ENCODE data around the gene IVNS1ABP. TPM values are rescaled to one million over a fixed set of nuclear protein-coding genes. Genes with fewer than 3 reads are reported as not detected.

IVNS1ABP gene
- total and polyA plus RNA-seq, 2 of the 13 experiments (the other 11 are each of a cell fraction or from before 2014, with no cell fraction given) = 49.1 to 51.7 TPM

DNA sequence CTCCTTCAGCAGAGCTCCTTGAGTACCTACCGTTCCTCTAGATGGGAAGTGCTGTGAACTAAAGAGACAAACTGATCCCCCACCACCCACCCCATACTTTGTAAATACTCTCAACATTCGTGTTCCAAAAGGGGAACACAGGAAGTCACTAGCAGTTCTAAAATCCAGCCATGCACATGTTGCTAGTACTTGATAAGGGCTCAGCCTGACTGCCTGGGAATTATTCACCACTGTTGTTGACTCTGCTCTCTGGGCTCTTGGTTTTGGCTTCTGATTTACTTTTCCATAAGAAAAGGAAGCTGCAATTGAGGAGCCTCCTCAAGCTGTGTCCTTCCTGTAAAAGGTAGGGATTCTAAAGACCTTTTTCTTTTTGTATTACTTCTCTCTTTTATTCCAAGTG lies 67.5 kb downstream of the IVNS1ABP start:
- ATAC-seq (no peak), FAIRE-seq (no peak), DNase-seq (ENCODE audit: low spot score) (no peak)
- ChIA-PET CTCF (ENCODE audit: low intra/inter-chr PET ratio, low total read pairs) (no interaction called here), POLR2A (no interaction called here)
- no TSS peak for BruUV-seq (replicated peaks)
- intact Hi-C loops (cut with micrococcal nuclease; ENCODE audit: unreplicated experiment) = no loop called here
- H3K27ac ChIP-seq (ENCODE audit: extremely low read length, insufficient read depth, low read length) = no peak overlapping the region
- H4K20me1 ChIP-seq (ENCODE audit: insufficient read depth, low read length) = no peaks in the 10 kb centered on the region
- WGBS (ENCODE audit: low lambda C conversion rate) = 70% methylated on average over 2 of the region's 2 CpGs
- H3K4me2 ChIP-seq (ENCODE audit: low read depth, low read length) = no peak overlapping the region
- no peaks in the 10 kb centered on the region for H3K79me2 ChIP-seq (ENCODE audit: insufficient read depth, low read length)
- no peak overlapping the region for H2AFZ ChIP-seq (ENCODE audit: low read length)
- no peak overlapping the region for H3K9ac ChIP-seq (ENCODE audit: insufficient read depth, low read depth, low read length)
- H3K4me1 ChIP-seq (ENCODE audit: insufficient read depth, low read length) = no peaks in the 10 kb centered on the region
- no peak overlapping the region for H3K4me3 ChIP-seq (replicated peaks in 1 of 3; ENCODE audit: insufficient read depth in 1 of 3, low read depth in 2 of 3, low read length in 3 of 3)
- no peaks in the 10 kb centered on the region for H3K36me3 ChIP-seq (replicated peaks in 1 of 2; ENCODE audit: control insufficient read depth in 1 of 2, insufficient read depth in 2 of 2, low read length in 2 of 2)
- no peaks in the 10 kb centered on the region for H3K9me3 ChIP-seq (ENCODE audit: low read length)
- TF ChIP-seq JUN (CRISPR knock-in tag; IDR thresholded peaks at IDR 0.05) = no peak
- no peak for TF ChIP-seq NFE2 (CRISPR knock-in tag; IDR thresholded peaks at IDR 0.05)
- no peak for TF ChIP-seq HMG20B (CRISPR knock-in tag; conservative IDR thresholded peaks at IDR 0.05)
- no peak for TF ChIP-seq HNF4A (CRISPR knock-in tag; IDR thresholded peaks at IDR 0.05)
- no peak for TF ChIP-seq HNF4G (IDR thresholded peaks at IDR 0.05; ENCODE audit: borderline replicate concordance, low read depth, low read length)
- no peak for TF ChIP-seq HNF4G (CRISPR knock-in tag; IDR thresholded peaks at IDR 0.05; ENCODE audit: borderline replicate concordance, low read depth)
- no peak for TF ChIP-seq RELA (CRISPR knock-in tag; IDR thresholded peaks at IDR 0.05)
- TF ChIP-seq ATF4 (CRISPR knock-in tag; IDR thresholded peaks at IDR 0.05) = no peak
- TF ChIP-seq GATAD1 (CRISPR knock-in tag; IDR thresholded peaks at IDR 0.05) = no peak
- TF ChIP-seq, protein P1, sequence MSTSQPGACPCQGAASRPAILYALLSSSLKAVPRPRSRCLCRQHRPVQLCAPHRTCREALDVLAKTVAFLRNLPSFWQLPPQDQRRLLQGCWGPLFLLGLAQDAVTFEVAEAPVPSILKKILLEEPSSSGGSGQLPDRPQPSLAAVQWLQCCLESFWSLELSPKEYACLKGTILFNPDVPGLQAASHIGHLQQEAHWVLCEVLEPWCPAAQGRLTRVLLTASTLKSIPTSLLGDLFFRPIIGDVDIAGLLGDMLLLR (CRISPR knock-in tag; IDR thresholded peaks at IDR 0.05) = no peak
- TF ChIP-seq, protein P2, sequence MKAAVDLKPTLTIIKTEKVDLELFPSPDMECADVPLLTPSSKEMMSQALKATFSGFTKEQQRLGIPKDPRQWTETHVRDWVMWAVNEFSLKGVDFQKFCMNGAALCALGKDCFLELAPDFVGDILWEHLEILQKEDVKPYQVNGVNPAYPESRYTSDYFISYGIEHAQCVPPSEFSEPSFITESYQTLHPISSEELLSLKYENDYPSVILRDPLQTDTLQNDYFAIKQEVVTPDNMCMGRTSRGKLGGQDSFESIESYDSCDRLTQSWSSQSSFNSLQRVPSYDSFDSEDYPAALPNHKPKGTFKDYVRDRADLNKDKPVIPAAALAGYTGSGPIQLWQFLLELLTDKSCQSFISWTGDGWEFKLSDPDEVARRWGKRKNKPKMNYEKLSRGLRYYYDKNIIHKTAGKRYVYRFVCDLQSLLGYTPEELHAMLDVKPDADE (CRISPR knock-in tag; IDR thresholded peaks at IDR 0.05) = no peak
- no peak for TF ChIP-seq TAF15 (IDR thresholded peaks at IDR 0.05; ENCODE audit: low read depth, low read length, poor library complexity, severe bottlenecking)
- TF ChIP-seq DMAP1 (CRISPR knock-in tag; IDR thresholded peaks at IDR 0.05) = no peak
- TF ChIP-seq ZNF784 (CRISPR knock-in tag; IDR thresholded peaks at IDR 0.05; ENCODE audit: borderline replicate concordance) = no peak
- TF ChIP-seq GATA4 (IDR thresholded peaks at IDR 0.05; ENCODE audit: borderline replicate concordance, low read depth) = no peak
- no peak for TF ChIP-seq RARG (CRISPR knock-in tag; IDR thresholded peaks at IDR 0.05; ENCODE audit: low read depth)
- TF ChIP-seq ZNF484 (CRISPR knock-in tag; IDR thresholded peaks at IDR 0.05; ENCODE audit: borderline replicate concordance, low read depth) = no peak
- TF ChIP-seq ZNF597 (CRISPR knock-in tag; IDR thresholded peaks at IDR 0.05) = no peak
- no peak for TF ChIP-seq ZNF607 (CRISPR knock-in tag; IDR thresholded peaks at IDR 0.05; ENCODE audit: borderline replicate concordance)
- no peak for TF ChIP-seq RFX1 (IDR thresholded peaks at IDR 0.05)
- TF ChIP-seq, protein P3, sequence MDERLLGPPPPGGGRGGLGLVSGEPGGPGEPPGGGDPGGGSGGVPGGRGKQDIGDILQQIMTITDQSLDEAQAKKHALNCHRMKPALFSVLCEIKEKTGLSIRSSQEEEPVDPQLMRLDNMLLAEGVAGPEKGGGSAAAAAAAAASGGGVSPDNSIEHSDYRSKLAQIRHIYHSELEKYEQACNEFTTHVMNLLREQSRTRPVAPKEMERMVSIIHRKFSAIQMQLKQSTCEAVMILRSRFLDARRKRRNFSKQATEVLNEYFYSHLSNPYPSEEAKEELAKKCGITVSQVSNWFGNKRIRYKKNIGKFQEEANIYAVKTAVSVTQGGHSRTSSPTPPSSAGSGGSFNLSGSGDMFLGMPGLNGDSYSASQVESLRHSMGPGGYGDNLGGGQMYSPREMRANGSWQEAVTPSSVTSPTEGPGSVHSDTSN (CRISPR knock-in tag; IDR thresholded peaks at IDR 0.05) = no peak
- H3K27me3 ChIP-seq (ENCODE audit: control insufficient read depth in 1 of 2, insufficient read depth in 2 of 2, low read length in 2 of 2) = no peaks in the 10 kb centered on the region
- in situ Hi-C loops (cut with HindIII; ENCODE audit: extremely low pct_ligation_motif_present, low pct_unique_long_range_greater_than_20kb) = no loop called here

Measured in HepG2 (cell line).